K562 (cell line): ENCODE measurements around the gene TMEM217. TPM values are rescaled to one million over a fixed set of nuclear protein-coding genes. Genes with fewer than 3 reads are reported as not detected.

ENCODE experiments used
- ATAC-seq: fragments of 200-7000 bp; cut with Tn5 transposase; 3 replicates; pipeline ENCODE4 v1.9.1; 2020; ENCODE audit warnings: moderate library complexity
- BruUV-seq: library from RNA; stranded (reverse); fragments of 400-500 nt; replicated peaks from 2 replicates; lab custom pipeline; 2021; lab: Mats Ljungman, UMichigan
- CTCF ChIA-PET: fragments of 300-600 bp; formaldehyde crosslinking; extraction: SDS; loops from one replicate; lab custom pipeline; 2021; ENCODE audit warnings: low intra/inter-chr PET ratio; lab: Yijun Ruan, JAX
- POLR2A ChIA-PET: fragments of 300-600, 350-650 bp; sonication (Branson Sonifier 250); formaldehyde crosslinking; extraction: SDS; loops from one replicate; lab custom pipeline; 2021; ENCODE audit warnings: antibody characterized with exemption, inconsistent platforms; lab: Yijun Ruan, JAX
- DNase-seq, 4 experiments: peaks; one replicate each; pipeline versions ENCODE4 v3.0.0 to v3.0.0-alpha.2; 2011 to 2018; ENCODE audit warnings: low spot score in 3 of 4, mixed read lengths in 3 of 4; ENCODE audit errors: extremely low read depth in 1 of 4
- FAIRE-seq: peaks from 2 replicates; lab custom pipeline; 2011; peaks lifted over from hg19 to GRCh38; lab: Jason Lieb, UNC
- H2AFZ ChIP-seq: 2 replicates; pipeline ENCODE4 v1.6.0; 2011; ENCODE audit warnings: low read depth, low read length, control low read depth, inconsistent platforms
- H3K27ac ChIP-seq: fragments of 200-600 bp; 3 replicates; pipeline ENCODE4 v1.8.0; 2011; ENCODE audit warnings: low read depth, mild to moderate bottlenecking, control low read depth, inconsistent platforms, low read length, moderate library complexity, mixed read lengths; ENCODE audit errors: extremely low read depth
- H3K27me3 ChIP-seq, 2 experiments: fragments of 300-600 bp in 1 of 2; 2 replicates in 1 of 2; 3 replicates in 1 of 2; pipeline versions ENCODE4 v1.6.0 to v1.8.0; 2011; ENCODE audit warnings: inconsistent platforms in 2 of 2, low read length in 2 of 2, mild to moderate bottlenecking in 1 of 2, mixed read lengths in 1 of 2, moderate library complexity in 1 of 2; ENCODE audit not compliant: control insufficient read depth in 2 of 2, insufficient read depth in 2 of 2
- H3K36me3 ChIP-seq: fragments of 300-600 bp; 3 replicates; pipeline ENCODE4 v1.8.0; 2011; ENCODE audit warnings: mild to moderate bottlenecking, low read length, inconsistent platforms; ENCODE audit not compliant: control insufficient read depth, insufficient read depth
- H3K4me1 ChIP-seq, 2 experiments: fragments of 200-600 bp in 1 of 2; replicated peaks in 1 of 2; 2 replicates in 1 of 2; 3 replicates in 1 of 2; pipeline versions ENCODE4 v1.5.1 to v1.8.0; 2011; ENCODE audit warnings: inconsistent platforms in 2 of 2, low read length in 2 of 2, mild to moderate bottlenecking in 1 of 2, mixed read lengths in 1 of 2, moderate library complexity in 1 of 2; ENCODE audit not compliant: control insufficient read depth in 2 of 2, insufficient read depth in 2 of 2
- H3K4me2 ChIP-seq: 2 replicates; pipeline ENCODE4 v1.6.1; 2011; ENCODE audit warnings: low read length, control low read depth, inconsistent platforms, mixed read lengths; ENCODE audit not compliant: insufficient read depth
- H3K4me3 ChIP-seq: fragments of 200-600 bp; sonication (generic), shearing (Covaris generic); 2 replicates; pipeline ENCODE4 v1.5.1; 2016; ENCODE audit warnings: control low read depth, inconsistent platforms
- H3K79me2 ChIP-seq: fragments of 200-600 bp; 3 replicates; pipeline ENCODE4 v1.8.0; 2011; ENCODE audit warnings: low read length, inconsistent platforms; ENCODE audit not compliant: control insufficient read depth, insufficient read depth
- H3K9ac ChIP-seq, 2 experiments: 2 replicates each; pipeline versions ENCODE4 v1.6.0 to v1.6.1; 2011; ENCODE audit warnings: low read depth in 2 of 2, low read length in 2 of 2, control low read depth in 1 of 2, inconsistent platforms in 1 of 2, mild to moderate bottlenecking in 1 of 2, mixed read lengths in 1 of 2; ENCODE audit not compliant: insufficient read depth in 1 of 2
- H3K9me1 ChIP-seq: one replicate; pipeline ENCODE4 v1.6.0; 2011; ENCODE audit warnings: inconsistent platforms, mild to moderate bottlenecking, low read length, moderate library complexity; ENCODE audit not compliant: control insufficient read depth, insufficient read depth
- H3K9me3 ChIP-seq: replicated peaks from 2 replicates; pipeline ENCODE4 v1.5.1; 2011; ENCODE audit warnings: low read depth, low read length, inconsistent platforms; ENCODE audit not compliant: control insufficient read depth, insufficient read depth
- H4K20me1 ChIP-seq: replicated peaks from 2 replicates; pipeline ENCODE4 v1.6.1; 2011; ENCODE audit warnings: low read length, inconsistent platforms, mixed read lengths; ENCODE audit not compliant: control insufficient read depth, insufficient read depth
- ARHGAP35 ChIP-seq: fragments of 450-650 bp; IDR thresholded peaks from 2 replicates; pipeline ENCODE4 v1.6.1; 2018; ENCODE audit not compliant: partially characterized antibody
- ARID1B ChIP-seq: fragments of 450-650 bp; IDR thresholded peaks from 2 replicates; pipeline ENCODE4 v1.6.1; 2016; ENCODE audit warnings: antibody characterized with exemption, mild to moderate bottlenecking, inconsistent platforms
- ARID2 ChIP-seq: fragments of 450-650 bp; IDR thresholded peaks from 2 replicates; pipeline ENCODE4 v1.6.1; 2017; ENCODE audit warnings: antibody characterized with exemption, mild to moderate bottlenecking
- CBFA2T3 ChIP-seq: fragments of 450-650 bp; IDR thresholded peaks from 2 replicates; pipeline ENCODE4 v1.6.1; 2017
- CEBPB ChIP-seq: fragments of 450-650 bp; IDR thresholded peaks from 2 replicates; pipeline ENCODE4 v1.6.1; 2016; ENCODE audit warnings: missing genetic modification characterization, missing compliant biosample characterization
- CSDE1 ChIP-seq, 2 experiments: fragments of 450-650 bp; IDR thresholded peaks; 2 replicates each; pipeline ENCODE4 v1.6.1; 2016; ENCODE audit warnings: mild to moderate bottlenecking in 1 of 2
- DNMT1 ChIP-seq: fragments of 450-650 bp; IDR thresholded peaks from 2 replicates; pipeline ENCODE4 v1.6.1; 2016; ENCODE audit warnings: antibody characterized with exemption, mild to moderate bottlenecking
- EHMT2 ChIP-seq: fragments of 450-650 bp; IDR thresholded peaks from 2 replicates; pipeline ENCODE4 v1.6.1; 2018; ENCODE audit warnings: antibody characterized with exemption
- HES1 ChIP-seq: fragments of 450-650 bp; IDR thresholded peaks from 2 replicates; pipeline ENCODE4 v1.6.1; 2016; ENCODE audit warnings: low read depth, mild to moderate bottlenecking, moderate library complexity
- HIVEP1 ChIP-seq: fragments of 250-450 bp; sonication (Bioruptor Pico); IDR thresholded peaks from 2 replicates; pipeline ENCODE4 v1.4.0; 2020; ENCODE audit warnings: mild to moderate bottlenecking
- HLTF ChIP-seq: fragments of 450-650 bp; IDR thresholded peaks from 2 replicates; pipeline ENCODE4 v1.6.1; 2016
- HNRNPL ChIP-seq: fragments of 200-400 bp; formaldehyde crosslinking; IDR thresholded peaks from 2 replicates; pipeline ENCODE4 v1.6.1; 2017; ENCODE audit warnings: low read depth, mild to moderate bottlenecking, low read length
- KAT8 ChIP-seq: fragments of 450-650 bp; IDR thresholded peaks from 2 replicates; pipeline ENCODE4 v1.6.1; 2016; ENCODE audit warnings: low read depth, mild to moderate bottlenecking
- KHSRP ChIP-seq: fragments of 450-650 bp; IDR thresholded peaks from 2 replicates; pipeline ENCODE4 v1.6.1; 2017
- MCM3 ChIP-seq: fragments of 450-650 bp; IDR thresholded peaks from 2 replicates; pipeline ENCODE4 v1.6.1; 2016
- MTA2 ChIP-seq: fragments of 450-650 bp; IDR thresholded peaks from 2 replicates; pipeline ENCODE4 v1.6.1; 2016; ENCODE audit warnings: low read depth
- NFATC3 ChIP-seq: fragments of 450-650 bp; IDR thresholded peaks from 2 replicates; pipeline ENCODE4 v1.6.1; 2017; ENCODE audit warnings: mild to moderate bottlenecking
- SAP30 ChIP-seq: fragments of 200-600 bp; sonication (generic); IDR thresholded peaks from 2 replicates; pipeline ENCODE4 v1.6.1; 2012; ENCODE audit warnings: borderline replicate concordance, low read depth, mild to moderate bottlenecking, moderate library complexity, low read length, control low read depth, inconsistent platforms; ENCODE audit not compliant: insufficient read depth, poor library complexity, severe bottlenecking
- SMARCA4 ChIP-seq: fragments of 450-650 bp; IDR thresholded peaks from 2 replicates; pipeline ENCODE4 v1.6.1; 2016
- SMARCA5 ChIP-seq: fragments of 450-650 bp; IDR thresholded peaks from 2 replicates; pipeline ENCODE4 v1.6.1; 2016
- SNIP1 ChIP-seq: fragments of 450-650 bp; IDR thresholded peaks from 2 replicates; pipeline ENCODE4 v1.7.1; 2017; ENCODE audit warnings: low read depth, mild to moderate bottlenecking
- TAL1 ChIP-seq: fragments of 450-650 bp; IDR thresholded peaks from 2 replicates; pipeline ENCODE4 v1.6.1; 2016; ENCODE audit warnings: mild to moderate bottlenecking
- ZNF143 ChIP-seq: sonication (generic); formaldehyde crosslinking; IDR thresholded peaks from 2 replicates; pipeline ENCODE4 v1.9.0; 2022; ENCODE audit warnings: mild to moderate bottlenecking, missing genetic modification reagents
- ZNF184 ChIP-seq: sonication (generic); formaldehyde crosslinking; IDR thresholded peaks from 2 replicates; pipeline ENCODE4 v1.5.0; 2020; ENCODE audit warnings: missing genetic modification reagents
- ZNF24 ChIP-seq: fragments of 450-650 bp; IDR thresholded peaks from 2 replicates; pipeline ENCODE4 v1.6.1; 2016
- ZNF253 ChIP-seq: fragments of 250-450 bp; sonication (Bioruptor Pico); conservative IDR thresholded peaks from 2 replicates; pipeline ENCODE4 v1.6.1; 2021; ENCODE audit warnings: mild to moderate bottlenecking
- ZNF766 ChIP-seq: fragments of 200-800 bp; sonication (Bioruptor generic); conservative IDR thresholded peaks from 2 replicates; pipeline ENCODE4 v1.6.1; 2016; ENCODE audit warnings: missing genetic modification characterization, missing compliant biosample characterization
- in situ Hi-C: fragments of 300-500 bp; cut with MboI; formaldehyde crosslinking; loops from 4 replicates; pipeline ENCODE4 v1.15.0; 2018; ENCODE audit warnings: inconsistent platforms, mixed read lengths
- intact Hi-C: fragments of 100-400 bp; cut with micrococcal nuclease; formaldehyde crosslinking; loops from 2 replicates; pipeline ENCODE4 v1.14.2; 2022
- polyA plus RNA-seq, 8 experiments: library from polyadenylated mRNA; depleted of rRNA in 4 of 8; stranded (reverse) in 5 of 8; unstranded in 3 of 8; fragments of >200 nt; fragmentation: Nextera tagmentation in 2 of 8; fragmentation: Illumina TruSeq in 1 of 8; extraction: Ambion mirVana in 2 of 8; extraction: Trizol in 1 of 8; gene quantifications; 2 replicates each; pipeline versions ENCODE4 v1.2.1 to v1.2.3, GENCODE V29; 2011 to 2014; ENCODE audit warnings: inconsistent platforms in 1 of 8, missing spikeins in 1 of 8
- total RNA-seq, 7 experiments: library from RNA; depleted of rRNA in 6 of 7; stranded (reverse); fragments of >200 nt in 6 of 7; fragmentation: Illumina TruSeq in 2 of 7; extraction: Trizol in 2 of 7; gene quantifications; 2 replicates each; pipeline versions ENCODE4 v1.2.1 to v1.2.3, GENCODE V29; 2011 to 2021; ENCODE audit warnings: low replicate concordance in 1 of 7

TMEM217 gene
- total and polyA plus RNA-seq, 9 of the 15 experiments (the other 6 are each of a cell fraction or from before 2014, with no cell fraction given): 1.3 to 8.0 (median 1.9) TPM

GRCh38 chr6:37225350-37226169 is 32.4 kb downstream of the TMEM217 start (continued):
- TF ChIP-seq DNMT1 (no peak), CBFA2T3 (peak; percentile 43), HNRNPL (no peak), TAL1 (peak; percentile 34; the same call in 1 of the 2 replicates), ZNF143 (CRISPR knock-in tag) (0 out of 2 replicates have a peak, but pooled peaks have one; percentile 44), ARID1B (peak; percentile 39), ZNF253 (CRISPR knock-in tag) (no peak), EHMT2 (0 out of 2 replicates have a peak, but pooled peaks have one; percentile 22), ZNF766 (CRISPR knock-in tag) (0 out of 2 replicates have a peak, but pooled peaks have one; percentile 30), SAP30 (no peak), CEBPB (tag) (0 out of 2 replicates have a peak, but pooled peaks have one; percentile 42)

- Histone ChIP-seq H3K27me3 (no peaks in the 10 kb centered on the region), H3K4me2 (peak overlapping the region; percentile 79; the same call in 1 of the 2 replicates), H2AFZ (peak overlapping the region; percentile 96), H3K9ac (no peak overlapping the region), H3K79me2 (no peaks in the 10 kb centered on the region), H3K27ac (no peak overlapping the region), H4K20me1 (no peaks in the 10 kb centered on the region), H3K4me3 (peak overlapping the region; percentile 52), H3K4me1 (peaks cover 14 to 22% of the 10 kb centered on the region in 2 experiments; a peak in 4 of 5 replicates), H3K36me3 (no peaks in the 10 kb centered on the region), H3K9me1 (no peaks in the 10 kb centered on the region), H3K9me3 (no peaks in the 10 kb centered on the region)
- ChIA-PET CTCF (no interaction called here), POLR2A (interaction anchor here (0.5 to 2.1 kb wide), 8 partner anchors 10 to 137 kb away, joined by 3 to 13 read pairs (median 3); partner anchors contain the start of genes TBC1D22B and TMEM217)
- DNase-seq: no peak
- in situ Hi-C loops: no loop called here
- no peak for ATAC-seq
- intact Hi-C loops: loop anchor here (2.0 kb wide), 2 partner anchors 36 to 92 kb away; partner anchors contain the start of gene TMEM217
- no peak for FAIRE-seq
- no TSS peak for BruUV-seq
- TF ChIP-seq SNIP1 (0 out of 2 replicates have a peak, but pooled peaks have one; percentile 30), MTA2 (0 out of 2 replicates have a peak, but pooled peaks have one; percentile 7), KHSRP (0 out of 2 replicates have a peak, but pooled peaks have one; percentile 35), SMARCA4 (peak; percentile 38; the same call in 1 of the 2 replicates), HIVEP1 (no peak), HLTF (0 out of 2 replicates have a peak, but pooled peaks have one; percentile 19), ARHGAP35 (peak; percentile 47), HES1 (no peak), MCM3 (no peak), KAT8 (peak; percentile 36; the same call in 1 of the 2 replicates), ZNF184 (CRISPR knock-in tag) (no peak), HNRNPL (no peak), ARID2 (0 out of 2 replicates have a peak, but pooled peaks have one; percentile 21), NFATC3 (peak; percentile 67; the same call in 1 of the 2 replicates), ZNF24 (no peak), CSDE1 (IDR thresholded peaks at IDR 0.05) (peak in 1 of 2 experiments; percentile 72; a peak in 1 of 4 replicates), SMARCA5 (0 out of 2 replicates have a peak, but pooled peaks have one; percentile 21)
Observed at GRCh38 chr6:37222992-37223391, 35.0 kb downstream of the TMEM217 start.
